ENCODE data around the gene RALGAPA2. TPM values are rescaled to one million over a fixed set of nuclear protein-coding genes. Genes with fewer than 3 reads are reported as not detected.

RALGAPA2 gene
- total RNA-seq, 1 donor: 5.6 TPM

GRCh38 chr20:20513720-20514119 lies 198.7 kb downstream of the RALGAPA2 start:
- no peak for DNase-seq (ENCODE audit: low read depth)
- no peak overlapping the region for H3K4me3 ChIP-seq (ENCODE audit: low read depth, low read length)
- TF ChIP-seq CTCF (IDR thresholded peaks at IDR 0.05; ENCODE audit: insufficient read depth, low read depth, low read length): no peak

GRCh38 chr20:20505554-20505953 lies 206.9 kb downstream of the RALGAPA2 start:
- H3K4me3 ChIP-seq (ENCODE audit: low read depth, low read length): no peak overlapping the region

GRCh38 chr20:20503777-20504530 lies 208.5 kb downstream of the RALGAPA2 start:
- no peak overlapping the region for H3K4me3 ChIP-seq (ENCODE audit: low read depth, low read length)
- DNase-seq (ENCODE audit: low read depth): no peak
- no peak for TF ChIP-seq CTCF (IDR thresholded peaks at IDR 0.05; ENCODE audit: insufficient read depth, low read depth, low read length)

More at GRCh38 chr20:20505554-20505953, 206.9 kb downstream of the RALGAPA2 start:
- no peak for DNase-seq (ENCODE audit: low read depth)
- no peak for TF ChIP-seq CTCF (IDR thresholded peaks at IDR 0.05; ENCODE audit: insufficient read depth, low read depth, low read length)

- no peak for DNase-seq (ENCODE audit: low read depth)
- H3K4me3 ChIP-seq (ENCODE audit: low read depth, low read length): no peak overlapping the region
- no peak for TF ChIP-seq CTCF (IDR thresholded peaks at IDR 0.05; ENCODE audit: insufficient read depth, low read depth, low read length)
These were observed 211.3 kb downstream of the RALGAPA2 start for GRCh38 chr20:20501128-20501527.

- DNase-seq (ENCODE audit: low read depth): no peak
- no peak for TF ChIP-seq CTCF (IDR thresholded peaks at IDR 0.05; ENCODE audit: insufficient read depth, low read depth, low read length)
- no peak overlapping the region for H3K4me3 ChIP-seq (ENCODE audit: low read depth, low read length)
These were observed 212.1 kb downstream of the RALGAPA2 start for GRCh38 chr20:20500312-20500711.

- no peak for DNase-seq (ENCODE audit: low read depth)
- no peak overlapping the region for H3K4me3 ChIP-seq (ENCODE audit: low read depth, low read length)
- TF ChIP-seq CTCF (IDR thresholded peaks at IDR 0.05; ENCODE audit: insufficient read depth, low read depth, low read length): no peak
These were observed 213.0 kb downstream of the RALGAPA2 start for GRCh38 chr20:20499439-20499838.
